NB4 (cell line): Measurements from ENCODE around the gene CNTNAP2.
"Not testable (repeated sequence)": the region's sequence is repeated elsewhere in the genome, so short reads cannot be mapped to it uniquely, and the experiment has no call there.

Experiments
- DNase-seq: peaks from one replicate; pipeline ENCODE4 v3.0.0; 2010; ENCODE audit warnings: low read depth
- H3K4me3 ChIP-seq: one replicate; pipeline ENCODE4 v1.5.1; 2011; ENCODE audit warnings: mild to moderate bottlenecking, low read depth, low read length, moderate library complexity
- MAX ChIP-seq: IDR thresholded peaks from 2 replicates; pipeline ENCODE4 v1.6.1; 2011; ENCODE audit warnings: low read depth, low read length
- MYC ChIP-seq: IDR thresholded peaks from 2 replicates; pipeline ENCODE4 v1.6.1; 2011; ENCODE audit warnings: low read depth, low read length
- POLR2A ChIP-seq: IDR thresholded peaks from 2 replicates; pipeline ENCODE4 v1.6.1; 2011; ENCODE audit warnings: mild to moderate bottlenecking; ENCODE audit not compliant: insufficient read length; ENCODE audit errors: extremely low read depth
- TF ChIP-seq, protein P1 (sequence below): IDR thresholded peaks from one replicate; pipeline ENCODE4 v1.5.1; 2012; ENCODE audit warnings: low read depth, low read length

The CNTNAP2 gene

DNA sequence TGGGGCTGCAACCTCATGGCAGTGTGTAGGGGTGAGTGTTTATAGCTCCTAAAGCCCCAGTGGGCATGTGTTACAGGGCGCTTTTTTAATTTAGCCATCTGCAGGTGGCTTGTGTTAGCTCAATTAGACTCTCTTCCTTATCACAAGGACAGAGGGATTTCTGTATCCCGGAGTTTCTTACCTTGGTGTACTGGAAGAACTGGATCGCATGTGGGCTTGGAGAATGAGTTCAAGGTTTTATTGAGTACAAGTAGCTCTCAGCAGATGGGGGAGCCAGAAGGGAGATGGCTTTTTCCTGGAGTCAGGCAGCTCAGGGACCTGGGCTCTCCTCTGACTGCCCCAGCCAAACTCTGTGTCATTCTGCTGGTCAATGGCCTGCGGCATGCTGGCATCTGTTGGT is 2320.4 kb downstream of the CNTNAP2 start:
- H3K4me3 ChIP-seq: no peak overlapping the region
- DNase-seq: no peak
- TF ChIP-seq POLR2A: no peak
- TF ChIP-seq, protein P1, sequence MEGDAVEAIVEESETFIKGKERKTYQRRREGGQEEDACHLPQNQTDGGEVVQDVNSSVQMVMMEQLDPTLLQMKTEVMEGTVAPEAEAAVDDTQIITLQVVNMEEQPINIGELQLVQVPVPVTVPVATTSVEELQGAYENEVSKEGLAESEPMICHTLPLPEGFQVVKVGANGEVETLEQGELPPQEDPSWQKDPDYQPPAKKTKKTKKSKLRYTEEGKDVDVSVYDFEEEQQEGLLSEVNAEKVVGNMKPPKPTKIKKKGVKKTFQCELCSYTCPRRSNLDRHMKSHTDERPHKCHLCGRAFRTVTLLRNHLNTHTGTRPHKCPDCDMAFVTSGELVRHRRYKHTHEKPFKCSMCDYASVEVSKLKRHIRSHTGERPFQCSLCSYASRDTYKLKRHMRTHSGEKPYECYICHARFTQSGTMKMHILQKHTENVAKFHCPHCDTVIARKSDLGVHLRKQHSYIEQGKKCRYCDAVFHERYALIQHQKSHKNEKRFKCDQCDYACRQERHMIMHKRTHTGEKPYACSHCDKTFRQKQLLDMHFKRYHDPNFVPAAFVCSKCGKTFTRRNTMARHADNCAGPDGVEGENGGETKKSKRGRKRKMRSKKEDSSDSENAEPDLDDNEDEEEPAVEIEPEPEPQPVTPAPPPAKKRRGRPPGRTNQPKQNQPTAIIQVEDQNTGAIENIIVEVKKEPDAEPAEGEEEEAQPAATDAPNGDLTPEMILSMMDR: no peak
- no peak for TF ChIP-seq MAX

- H3K4me3 ChIP-seq: no peak overlapping the region
- no peak for DNase-seq
- TF ChIP-seq POLR2A (no peak), MYC (no peak), MAX (no peak)
- TF ChIP-seq, protein P1: no peak
These were observed 2325.6 kb downstream of the CNTNAP2 start for GRCh38 chr7:148442141-148442655.

- no peak for DNase-seq
- H3K4me3 ChIP-seq: no peak overlapping the region
- no peak for TF ChIP-seq POLR2A
- TF ChIP-seq MAX: no peak
- TF ChIP-seq MYC: no peak
- TF ChIP-seq, protein P1: no peak
These were observed 2326.3 kb downstream of the CNTNAP2 start for GRCh38 chr7:148442933-148443332.

GRCh38 chr7:148445260-148446044 is 2328.9 kb downstream of the CNTNAP2 start:
- DNase-seq: no peak
- TF ChIP-seq MAX: no peak
- no peak for TF ChIP-seq POLR2A
- TF ChIP-seq, protein P1: no peak
- no peak for TF ChIP-seq MYC
- H3K4me3 ChIP-seq: no peak overlapping the region

- TF ChIP-seq MYC (no peak), POLR2A (no peak), MAX (no peak)
- TF ChIP-seq, protein P1: no peak
- no peak overlapping the region for H3K4me3 ChIP-seq
- DNase-seq: no peak
These were observed 2330.7 kb downstream of the CNTNAP2 start for GRCh38 chr7:148447221-148447849.

DNA sequence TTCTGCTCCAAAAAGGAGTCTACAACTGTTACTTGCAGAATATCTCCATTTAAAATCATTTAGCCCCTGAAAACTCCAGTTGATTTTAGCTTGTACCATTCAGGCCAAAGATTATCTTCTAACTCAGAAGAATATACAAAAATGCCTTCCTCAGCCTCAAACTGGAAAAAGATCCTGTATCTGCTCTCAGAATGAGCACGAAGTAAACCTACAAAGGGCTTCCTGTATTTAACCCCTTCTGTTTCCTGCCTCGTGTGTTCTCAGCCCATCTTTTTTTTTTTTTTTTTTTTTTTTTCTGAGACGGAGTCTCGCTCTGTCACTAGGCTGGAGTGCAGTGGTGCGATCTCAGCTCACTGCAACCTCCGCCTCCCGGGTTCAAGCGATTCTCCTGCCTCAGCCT is 2334.9 kb downstream of the CNTNAP2 start:
- DNase-seq, H3K4me3 ChIP-seq: not testable (repeated sequence)
